GM19395 (cell line): ENCODE measurements around the gene ABCG5.

Experiments
- ATAC-seq: cut with Tn5 transposase; IDR thresholded peaks from one replicate; pipeline ENCODE4 v1.9.1; 2021; ENCODE audit warnings: mild to moderate bottlenecking, moderate library complexity; ENCODE audit not compliant: unreplicated experiment

Gene ABCG5

DNA sequence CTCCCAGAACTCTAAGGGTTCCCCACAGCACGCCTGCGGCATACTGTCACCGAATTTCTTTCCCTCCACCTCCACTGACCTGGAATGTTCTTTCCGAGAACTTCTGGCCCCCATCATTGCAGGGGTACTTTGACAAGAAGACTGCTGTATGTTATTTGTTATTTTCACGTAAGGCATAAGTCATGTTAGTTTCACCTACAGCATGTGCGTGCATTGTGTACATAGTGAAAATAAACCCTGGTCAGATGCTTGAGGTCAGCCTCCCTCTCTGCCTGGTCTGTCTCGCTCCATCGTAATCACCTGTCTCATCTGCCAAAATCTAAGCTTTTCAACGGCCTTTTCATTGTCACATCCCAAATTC is 4.2 kb upstream of the ABCG5 start:
- no peak for ATAC-seq

DNA sequence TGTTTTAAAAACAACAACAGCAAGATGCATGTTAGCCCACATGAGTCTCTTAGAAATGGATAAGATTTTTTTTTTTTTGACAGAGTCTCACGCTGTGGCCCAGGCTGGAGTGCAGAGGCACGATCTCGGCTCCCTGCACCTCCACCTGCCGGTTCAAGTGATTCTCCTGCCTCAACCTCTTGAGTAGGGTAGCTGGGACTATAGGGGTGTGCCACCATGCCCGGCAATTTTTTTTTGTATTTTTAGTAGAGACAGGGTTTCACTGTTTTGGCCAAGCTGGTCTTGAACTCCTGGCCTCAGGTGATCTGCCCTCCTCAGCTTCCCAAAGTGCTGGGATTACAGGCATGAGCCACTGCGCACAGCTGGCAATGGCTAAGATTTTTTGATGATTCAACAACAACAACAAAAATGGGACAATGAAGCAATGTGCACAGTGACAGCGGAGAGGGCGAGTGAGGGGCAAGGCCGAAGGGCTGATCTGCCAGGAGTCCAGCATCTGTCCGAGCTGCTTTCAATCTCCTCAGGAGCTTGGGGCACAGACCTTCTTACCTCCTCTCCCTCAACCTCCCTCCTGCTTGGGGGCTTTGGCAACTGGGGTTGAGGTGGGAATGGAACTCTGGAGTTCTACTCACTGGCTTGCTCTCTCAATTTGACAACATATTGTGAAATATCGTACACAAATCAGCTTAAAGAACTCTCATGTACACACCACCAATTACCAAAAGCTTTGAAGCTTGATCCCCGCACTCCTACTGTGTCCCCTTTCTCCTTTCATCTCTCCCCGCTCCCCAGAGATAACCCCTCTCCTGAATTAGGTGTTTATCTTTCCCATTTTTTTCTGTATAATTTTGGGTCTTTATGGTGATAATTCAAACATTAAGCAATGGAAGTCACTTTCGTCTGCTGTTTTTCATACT is 3.6 kb upstream of the ABCG5 start:
- ATAC-seq, result no peak

- ATAC-seq, result no peak
Measured at GRCh38 chr2:43840965-43841364, 2.3 kb upstream of the ABCG5 start.

DNA sequence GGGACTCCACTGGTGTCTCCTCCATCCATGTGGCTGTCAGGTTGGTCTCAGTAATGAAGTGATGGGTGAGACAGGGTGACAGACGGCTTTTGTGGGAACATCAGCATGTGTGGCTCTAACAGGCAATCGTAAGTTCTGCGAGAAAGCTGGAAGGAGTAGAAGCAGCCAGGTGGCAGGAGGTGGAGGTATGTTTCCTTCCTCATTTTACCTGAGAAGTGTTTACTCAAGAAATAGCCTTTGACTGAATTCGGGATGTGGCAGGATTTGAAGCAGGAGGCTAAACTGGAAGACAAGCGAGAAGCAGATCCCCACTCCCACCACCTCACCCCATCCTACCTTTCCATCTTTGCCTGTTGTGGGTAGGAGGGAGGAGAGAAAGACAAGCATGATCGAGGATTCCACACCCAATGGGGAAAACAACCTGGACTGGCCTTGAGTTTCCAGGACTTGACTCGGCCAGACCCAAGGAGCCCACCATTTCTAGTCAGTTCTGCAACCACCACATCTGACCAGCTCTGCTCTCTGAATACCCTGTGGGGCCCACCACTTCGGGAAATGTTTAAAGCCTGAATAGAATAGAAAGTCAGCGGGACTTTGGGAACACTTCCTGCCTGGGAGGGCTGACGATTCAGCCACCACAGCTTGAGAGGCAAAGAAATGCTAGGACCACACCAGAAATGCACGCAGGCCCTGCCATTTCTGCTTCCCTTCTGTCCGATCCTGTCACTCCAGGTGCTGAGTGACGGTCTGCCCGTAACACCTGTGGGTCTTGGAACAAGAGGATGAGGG is 1.3 kb upstream of the ABCG5 start:
- no peak for ATAC-seq

GRCh38 chr2:43837831-43838559 is 644 bp downstream of the ABCG5 start:
- ATAC-seq, result no peak

GRCh38 chr2:43837033-43837432 is 1.6 kb downstream of the ABCG5 start:
- ATAC-seq, result no peak

DNA sequence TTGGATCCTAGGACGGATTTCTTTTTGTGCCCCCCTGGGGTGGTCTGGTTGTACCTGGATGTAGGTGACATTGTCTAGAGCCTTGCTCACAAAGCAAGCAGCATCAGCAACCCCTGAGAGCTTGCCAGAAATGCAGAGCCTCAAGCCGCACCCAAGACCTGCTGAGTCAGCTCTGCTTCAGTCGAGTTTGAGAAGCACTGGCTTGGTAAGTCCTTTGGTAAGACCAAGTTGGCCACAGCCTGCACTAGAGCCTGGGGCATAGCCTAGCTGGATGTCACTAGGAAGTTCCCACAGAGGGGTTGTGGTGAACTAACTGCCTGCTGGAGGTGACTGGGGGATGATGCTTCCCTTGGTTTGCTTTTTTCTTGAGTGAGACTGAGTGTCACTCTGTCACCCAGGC is 6.2 kb downstream of the ABCG5 start:
- ATAC-seq, result no peak

DNA sequence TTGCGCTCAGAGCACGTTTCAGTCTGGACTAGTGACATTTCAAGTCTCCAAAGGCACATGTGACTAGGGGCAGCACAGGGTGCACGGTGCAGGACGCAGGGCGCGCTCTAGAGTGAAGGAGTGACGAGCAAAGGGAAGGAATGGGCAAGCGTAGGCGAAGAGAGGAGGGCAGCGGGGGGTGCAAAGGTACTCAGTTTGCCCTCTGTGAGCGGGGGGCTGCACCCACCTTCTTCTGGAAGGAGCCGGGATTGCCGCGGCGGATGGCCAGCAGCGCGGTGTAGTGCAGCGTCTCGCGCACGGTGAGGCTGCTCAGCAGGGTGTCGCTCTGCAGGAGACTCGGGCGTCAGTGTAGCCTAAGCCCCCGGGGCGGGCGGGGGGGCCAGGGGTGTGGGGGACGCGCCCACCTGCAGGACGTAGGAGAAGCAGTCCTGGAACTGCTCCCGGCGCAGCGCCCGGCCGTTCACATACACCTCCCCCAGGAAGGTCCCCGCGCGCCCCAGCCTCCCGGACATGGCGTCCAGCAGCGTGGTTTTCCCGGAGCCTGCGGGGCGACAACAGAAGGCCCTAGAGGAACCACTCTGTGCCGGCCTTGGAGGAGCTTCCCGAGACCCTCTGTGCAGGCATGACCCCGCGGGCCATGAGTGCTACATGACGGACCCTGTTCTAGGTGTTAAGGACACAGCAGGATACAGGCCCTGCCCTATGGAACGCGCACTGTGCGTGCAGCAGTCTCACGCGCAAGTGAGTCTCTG is 6.9 kb downstream of the ABCG5 start:
- no peak for ATAC-seq

- ATAC-seq, result no peak
Measured at GRCh38 chr2:43826305-43827250, 12.1 kb downstream of the ABCG5 start.

DNA sequence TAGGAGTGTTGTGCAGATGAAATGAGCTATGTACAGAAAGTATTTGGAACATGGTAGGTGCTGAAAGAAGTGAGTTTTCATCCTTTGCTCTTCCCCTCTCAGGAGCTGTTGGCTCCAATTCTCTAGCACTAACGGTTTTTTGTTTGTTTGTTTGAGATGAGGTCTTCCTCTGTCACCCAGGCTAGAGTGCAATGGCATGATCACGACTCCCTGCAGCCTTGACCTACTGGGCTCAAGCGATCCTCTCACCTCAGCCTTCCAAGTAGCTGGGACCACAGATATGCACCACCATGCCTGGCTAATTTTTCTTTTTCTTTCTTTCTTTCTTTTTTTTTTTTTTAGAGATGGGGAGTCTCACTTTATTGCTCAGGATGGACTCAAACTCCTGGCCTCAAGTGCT is 12.8 kb downstream of the ABCG5 start:
- ATAC-seq, result no peak

DNA sequence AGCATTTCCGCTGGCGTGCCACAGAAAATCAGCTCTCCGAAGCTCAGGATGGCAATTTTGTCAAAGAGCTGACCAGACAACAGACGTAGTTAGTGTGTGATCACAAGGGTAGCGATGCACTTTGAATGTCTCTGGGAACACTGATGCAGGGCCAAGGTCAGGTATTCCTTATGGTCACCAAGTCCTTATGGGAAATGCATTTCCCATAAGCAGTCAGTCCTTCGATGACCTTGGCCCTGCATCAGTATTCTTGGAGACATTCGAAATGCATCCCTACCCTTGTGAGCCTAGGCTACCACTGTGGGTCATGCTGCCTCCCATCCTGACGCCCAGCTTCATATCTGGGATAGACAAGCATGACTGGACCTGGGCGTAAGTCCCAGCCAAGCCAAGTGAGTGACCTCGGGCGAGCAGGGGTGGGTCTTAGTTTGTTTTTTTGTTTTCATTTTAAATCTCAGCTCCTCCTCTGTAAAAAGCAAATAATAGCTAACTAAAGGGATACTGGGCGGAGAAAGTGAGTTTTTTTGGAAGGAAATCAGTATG is 13.6 kb downstream of the ABCG5 start:
- ATAC-seq, result no peak

DNA sequence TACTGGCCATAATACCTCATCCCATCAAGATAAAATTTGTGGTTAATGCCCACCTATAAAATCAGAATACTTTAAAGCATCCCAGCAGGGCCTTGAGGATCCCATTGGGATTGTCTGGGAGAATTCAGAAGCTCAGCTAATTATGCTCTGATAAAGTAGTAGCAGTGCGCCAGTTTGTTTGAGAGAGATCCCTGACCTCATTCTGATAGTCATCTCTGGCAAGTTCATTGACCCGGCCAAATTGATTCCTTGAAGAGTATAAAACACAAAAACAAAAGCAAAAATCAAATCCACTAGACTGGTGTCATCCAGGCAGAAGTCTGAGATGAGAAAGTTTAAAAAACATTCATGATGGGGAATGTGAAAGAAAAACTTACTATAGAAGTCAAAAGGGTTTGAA is 14.1 kb downstream of the ABCG5 start:
- no peak for ATAC-seq

- no peak for ATAC-seq
Measured at GRCh38 chr2:43823751-43824150, 14.9 kb downstream of the ABCG5 start.

GRCh38 chr2:43822839-43823238 is 15.8 kb downstream of the ABCG5 start:
- no peak for ATAC-seq

DNA sequence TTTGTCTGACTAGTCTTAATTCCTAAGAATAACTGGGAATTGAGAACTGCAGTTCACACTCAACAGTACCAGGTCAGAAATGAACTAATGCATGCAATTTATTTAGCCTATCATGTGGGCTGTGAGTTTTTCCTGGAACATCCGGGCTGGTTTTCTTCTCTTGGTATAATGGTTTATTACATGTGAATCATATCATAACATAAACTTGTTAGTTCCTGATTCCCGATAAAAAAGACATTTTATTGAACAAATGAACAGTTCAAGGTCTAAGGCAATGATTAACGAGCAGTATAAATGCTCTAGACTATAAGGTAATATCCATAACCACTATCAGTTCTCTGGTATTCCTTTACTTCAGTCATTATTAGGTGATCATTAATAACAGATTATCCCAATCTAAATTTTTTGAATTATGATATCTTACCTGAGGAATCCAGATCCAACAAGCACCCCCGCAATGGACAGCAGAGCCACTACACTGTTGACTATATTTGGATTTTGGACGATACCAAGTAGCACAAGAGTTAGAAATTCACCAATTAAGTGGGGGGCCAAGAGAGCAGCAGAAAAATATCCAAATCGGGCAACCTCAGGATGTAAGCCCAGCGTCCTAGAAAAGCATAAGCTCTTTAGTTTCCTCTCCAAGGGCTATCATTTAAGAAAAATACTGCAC is 19.0 kb downstream of the ABCG5 start:
- no peak for ATAC-seq

- ATAC-seq, result no peak
Measured at GRCh38 chr2:43818761-43819160, 19.9 kb downstream of the ABCG5 start.

GRCh38 chr2:43814711-43815110 is 23.9 kb downstream of the ABCG5 start:
- ATAC-seq, result no peak

DNA sequence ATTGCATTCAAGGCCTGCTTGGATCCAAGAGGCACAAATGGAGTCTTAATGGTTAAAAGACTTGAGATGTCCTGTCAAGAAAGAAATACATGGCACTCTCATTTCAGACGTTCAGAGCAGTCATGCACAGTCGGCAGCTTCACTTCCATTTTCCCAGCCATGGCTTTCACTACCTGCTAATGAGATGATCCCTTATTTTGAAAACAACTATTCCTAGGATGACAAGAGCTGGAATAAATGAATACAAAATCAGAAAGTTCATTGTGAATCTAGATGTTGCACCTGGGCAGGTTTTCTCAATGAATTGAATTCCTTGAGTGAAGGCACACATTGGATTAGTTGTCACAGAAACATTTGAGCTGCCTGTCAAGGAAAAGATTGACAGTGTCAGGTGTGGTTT is 25.7 kb downstream of the ABCG5 start:
- ATAC-seq, result no peak

- ATAC-seq, result no peak
Measured at GRCh38 chr2:43812006-43812405, 26.6 kb downstream of the ABCG5 start.
